ENCODE data around the gene IGF1R. TPM values are rescaled to one million over a fixed set of nuclear protein-coding genes. Genes with fewer than 3 reads are reported as not detected.
A peak's percentile ranks its signal among the peaks of the same experiment; 100 is the strongest.

Gene IGF1R
- total RNA-seq, 1 experiment from 2014 or later: 16.3 TPM

- no TSS peak for BruUV-seq (replicated peaks)
- ChIA-PET RAD21 (ENCODE audit: low non-redundant PET in 1 of 2, low total read pairs in 2 of 2, uncharacterized antibody in 2 of 2, unreplicated experiment in 2 of 2) (no interaction called here), POLR2A (no interaction called here), CTCF (interaction anchor here (1.1 to 2.4 kb wide), 9 partner anchors 10 to 412 kb away, joined by 3 to 24 read pairs (median 6); no protein-coding TSS in a partner anchor)
- peak overlapping the region; percentile 91 for H3K4me2 ChIP-seq (ENCODE audit: low read length)
- H3K36me3 ChIP-seq (ENCODE audit: control insufficient read depth in 1 of 2, insufficient read depth in 2 of 2, low read length in 2 of 2): no peaks in the 10 kb centered on the region
- peaks cover 56% of the 10 kb centered on the region for H3K27me3 ChIP-seq (ENCODE audit: insufficient read depth, low read length)
- no peak overlapping the region for H3K9ac ChIP-seq (ENCODE audit: low read length)
- no peak overlapping the region for H3K27ac ChIP-seq (ENCODE audit: low read depth, low read length)
- H3K9me2 ChIP-seq (ENCODE audit: insufficient read depth): no peaks in the 10 kb centered on the region
- no peak for TF ChIP-seq SIN3A (IDR thresholded peaks at IDR 0.05; ENCODE audit: low read depth)
- no peak for TF ChIP-seq CTCF (IDR thresholded peaks at IDR 0.05 in 2 of 3, conservative IDR thresholded peaks at IDR 0.05 in 1 of 3; ENCODE audit: borderline replicate concordance in 1 of 3, insufficient read depth in 1 of 3, low read depth in 2 of 3, low read length in 2 of 3)
- no peak for TF ChIP-seq YY1 (IDR thresholded peaks at IDR 0.05; ENCODE audit: extremely low read depth, insufficient replicate concordance, low read depth, low read length)
- no peak for TF ChIP-seq ZBTB33 (IDR thresholded peaks at IDR 0.05; ENCODE audit: extremely low read depth, insufficient replicate concordance, low read length)
- TF ChIP-seq EGR1 (IDR thresholded peaks at IDR 0.05; ENCODE audit: low read depth): no peak
- no peak for TF ChIP-seq POLR2A (IDR thresholded peaks at IDR 0.05; ENCODE audit: borderline replicate concordance, extremely low read depth, insufficient read depth, insufficient read length)
- no peak for TF ChIP-seq SRF (IDR thresholded peaks at IDR 0.05; ENCODE audit: low read depth)
- no peak for TF ChIP-seq EZH2 (IDR thresholded peaks at IDR 0.05)
- TF ChIP-seq ZFX (IDR thresholded peaks at IDR 0.05): no peak
- TF ChIP-seq RAD21 (IDR thresholded peaks at IDR 0.05; ENCODE audit: low read depth): no peak
- no peak for TF ChIP-seq CBX3 (IDR thresholded peaks at IDR 0.05; ENCODE audit: low read depth)
- no peak for TF ChIP-seq EZH2phosphoT487 (IDR thresholded peaks at IDR 0.05; ENCODE audit: borderline replicate concordance)
- no peak for TF ChIP-seq POLR2AphosphoS5 (IDR thresholded peaks at IDR 0.05; ENCODE audit: low read depth, low read length)
- TF ChIP-seq FOSL1 (IDR thresholded peaks at IDR 0.05; ENCODE audit: low read depth): no peak
- no peak for TF ChIP-seq ATF3 (IDR thresholded peaks at IDR 0.05)
- TF ChIP-seq ZNF274 (IDR thresholded peaks at IDR 0.05; ENCODE audit: low read depth, low read length): no peak
- no peak for TF ChIP-seq ELF1 (IDR thresholded peaks at IDR 0.05; ENCODE audit: borderline replicate concordance, low read depth)
- no peak for TF ChIP-seq SP1 (IDR thresholded peaks at IDR 0.05; ENCODE audit: low read depth)
- no peak for TF ChIP-seq CEBPB (IDR thresholded peaks at IDR 0.05; ENCODE audit: low read depth)
- intact Hi-C loops (cut with micrococcal nuclease): loop anchor here (5.0 kb wide), 3 partner anchors 81 to 684 kb away; partner anchors contain the start of gene ARRDC4
- DNase-seq (ENCODE audit: low read depth, low spot score): no peak
- H2AFZ ChIP-seq (ENCODE audit: low read depth, low read length, poor library complexity, severe bottlenecking): peak overlapping the region; percentile 99
- peaks cover 3 to 17% of the 10 kb centered on the region in 2 experiments; a peak in 3 of 4 replicates for H3K4me1 ChIP-seq (ENCODE audit: control insufficient read depth in 1 of 2, insufficient read depth in 2 of 2, low read length in 2 of 2)
- H3K79me2 ChIP-seq (ENCODE audit: insufficient read depth, low read length): no peaks in the 10 kb centered on the region
- peak overlapping the region; percentile 29 to 55; a peak in 3 of 4 replicates for H3K4me3 ChIP-seq (replicated peaks in 1 of 2; ENCODE audit: low read depth in 1 of 2, low read length in 2 of 2)
- no peaks in the 10 kb centered on the region for H4K20me1 ChIP-seq (ENCODE audit: insufficient read depth)
- H3K9me3 ChIP-seq (ENCODE audit: control insufficient read depth in 1 of 2, insufficient read depth in 1 of 2, low read depth in 1 of 2, low read length in 2 of 2): no peaks in the 10 kb centered on the region
- no peak for ATAC-seq
Observed at GRCh38 chr15:98646546-98647025, 1.8 kb upstream of the IGF1R start.
